ENCODE results near the gene DAP3. TPM values are rescaled to one million over a fixed set of nuclear protein-coding genes. Genes with fewer than 3 reads are reported as not detected.

The DAP3 gene
- total and polyA plus RNA-seq, 9 of the 15 experiments (the other 6 are each of a cell fraction or from before 2014, with no cell fraction given): 155 to 484 (median 298) TPM

DNA sequence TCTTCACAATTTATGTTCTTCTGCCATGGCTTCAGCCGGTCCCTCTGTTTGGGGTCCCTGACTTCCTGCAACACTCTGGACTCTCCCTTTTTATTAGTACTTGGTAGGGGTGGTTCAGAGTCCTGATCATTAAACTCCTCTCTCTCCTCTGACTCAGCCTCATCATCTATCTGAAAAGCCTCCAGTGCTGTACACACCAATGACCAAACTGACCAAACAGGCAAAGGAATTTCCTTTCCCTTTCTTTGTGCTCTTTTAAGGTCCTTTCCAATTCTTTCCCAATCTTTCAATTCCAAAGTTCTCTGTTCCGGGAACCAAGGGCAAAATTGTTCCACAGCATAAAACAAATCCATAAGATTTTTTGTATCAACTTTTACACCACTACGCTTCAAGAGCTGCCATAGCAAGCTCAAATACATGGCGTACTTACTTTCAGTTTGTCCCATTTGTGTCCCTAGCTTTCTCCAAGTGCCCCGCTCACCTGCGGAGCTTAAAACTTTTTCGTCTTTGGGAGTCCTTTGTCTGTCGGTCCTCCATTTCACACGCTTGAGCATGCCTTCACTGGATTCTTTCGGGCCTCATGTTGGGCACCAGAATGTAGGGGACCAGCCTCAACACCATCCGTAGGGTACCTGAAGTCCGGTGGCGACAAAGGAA lies 9.6 kb downstream of the DAP3 start (continued):
- TF ChIP-seq, protein P1, sequence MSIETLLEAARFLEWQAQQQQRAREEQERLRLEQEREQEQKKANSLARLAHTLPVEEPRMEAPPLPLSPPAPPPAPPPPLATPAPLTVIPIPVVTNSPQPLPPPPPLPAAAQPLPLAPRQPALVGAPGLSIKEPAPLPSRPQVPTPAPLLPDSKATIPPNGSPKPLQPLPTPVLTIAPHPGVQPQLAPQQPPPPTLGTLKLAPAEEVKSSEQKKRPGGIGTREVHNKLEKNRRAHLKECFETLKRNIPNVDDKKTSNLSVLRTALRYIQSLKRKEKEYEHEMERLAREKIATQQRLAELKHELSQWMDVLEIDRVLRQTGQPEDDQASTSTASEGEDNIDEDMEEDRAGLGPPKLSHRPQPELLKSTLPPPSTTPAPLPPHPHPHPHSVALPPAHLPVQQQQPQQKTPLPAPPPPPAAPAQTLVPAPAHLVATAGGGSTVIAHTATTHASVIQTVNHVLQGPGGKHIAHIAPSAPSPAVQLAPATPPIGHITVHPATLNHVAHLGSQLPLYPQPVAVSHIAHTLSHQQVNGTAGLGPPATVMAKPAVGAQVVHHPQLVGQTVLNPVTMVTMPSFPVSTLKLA (conservative IDR thresholded peaks at IDR 0.05): 0 out of 4 replicates have a peak, but pooled peaks of 1 of the 2 experiments have one; percentile 12
- TF ChIP-seq PHF8 (IDR thresholded peaks at IDR 0.05; ENCODE audit: borderline replicate concordance, low read length) (0 out of 2 replicates have a peak, but pooled peaks have one; percentile 21), NONO (IDR thresholded peaks at IDR 0.05; ENCODE audit: low read depth in 2 of 2, low read length in 1 of 2) (no peak), FOSL1 (tag; conservative IDR thresholded peaks at IDR 0.05) (peak; percentile 20; the same call in 1 of the 2 replicates)
- TF ChIP-seq, protein P2, sequence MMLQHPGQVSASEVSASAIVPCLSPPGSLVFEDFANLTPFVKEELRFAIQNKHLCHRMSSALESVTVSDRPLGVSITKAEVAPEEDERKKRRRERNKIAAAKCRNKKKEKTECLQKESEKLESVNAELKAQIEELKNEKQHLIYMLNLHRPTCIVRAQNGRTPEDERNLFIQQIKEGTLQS (IDR thresholded peaks at IDR 0.05): peak; percentile 16; the same call in 1 of the 2 replicates
- TF ChIP-seq, protein P2 (CRISPR knock-in tag; conservative IDR thresholded peaks at IDR 0.05): no peak; the same call in 1 of the 2 replicates
- TF ChIP-seq, protein P3, sequence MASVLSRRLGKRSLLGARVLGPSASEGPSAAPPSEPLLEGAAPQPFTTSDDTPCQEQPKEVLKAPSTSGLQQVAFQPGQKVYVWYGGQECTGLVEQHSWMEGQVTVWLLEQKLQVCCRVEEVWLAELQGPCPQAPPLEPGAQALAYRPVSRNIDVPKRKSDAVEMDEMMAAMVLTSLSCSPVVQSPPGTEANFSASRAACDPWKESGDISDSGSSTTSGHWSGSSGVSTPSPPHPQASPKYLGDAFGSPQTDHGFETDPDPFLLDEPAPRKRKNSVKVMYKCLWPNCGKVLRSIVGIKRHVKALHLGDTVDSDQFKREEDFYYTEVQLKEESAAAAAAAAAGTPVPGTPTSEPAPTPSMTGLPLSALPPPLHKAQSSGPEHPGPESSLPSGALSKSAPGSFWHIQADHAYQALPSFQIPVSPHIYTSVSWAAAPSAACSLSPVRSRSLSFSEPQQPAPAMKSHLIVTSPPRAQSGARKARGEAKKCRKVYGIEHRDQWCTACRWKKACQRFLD (CRISPR knock-in tag; IDR thresholded peaks at IDR 0.05): 0 out of 2 replicates have a peak, but pooled peaks have one; percentile 35
